DMS114 treated with DMSO at 0.1 percent for 48 hours (cell line): Measurements from ENCODE around the gene PCYT2.

Experiments used
- DNase-seq: peaks from one replicate; lab custom pipeline; 2025; ENCODE audit not compliant: unreplicated experiment; lab: John Stamatoyannopoulos, UW

PCYT2 gene

DNA sequence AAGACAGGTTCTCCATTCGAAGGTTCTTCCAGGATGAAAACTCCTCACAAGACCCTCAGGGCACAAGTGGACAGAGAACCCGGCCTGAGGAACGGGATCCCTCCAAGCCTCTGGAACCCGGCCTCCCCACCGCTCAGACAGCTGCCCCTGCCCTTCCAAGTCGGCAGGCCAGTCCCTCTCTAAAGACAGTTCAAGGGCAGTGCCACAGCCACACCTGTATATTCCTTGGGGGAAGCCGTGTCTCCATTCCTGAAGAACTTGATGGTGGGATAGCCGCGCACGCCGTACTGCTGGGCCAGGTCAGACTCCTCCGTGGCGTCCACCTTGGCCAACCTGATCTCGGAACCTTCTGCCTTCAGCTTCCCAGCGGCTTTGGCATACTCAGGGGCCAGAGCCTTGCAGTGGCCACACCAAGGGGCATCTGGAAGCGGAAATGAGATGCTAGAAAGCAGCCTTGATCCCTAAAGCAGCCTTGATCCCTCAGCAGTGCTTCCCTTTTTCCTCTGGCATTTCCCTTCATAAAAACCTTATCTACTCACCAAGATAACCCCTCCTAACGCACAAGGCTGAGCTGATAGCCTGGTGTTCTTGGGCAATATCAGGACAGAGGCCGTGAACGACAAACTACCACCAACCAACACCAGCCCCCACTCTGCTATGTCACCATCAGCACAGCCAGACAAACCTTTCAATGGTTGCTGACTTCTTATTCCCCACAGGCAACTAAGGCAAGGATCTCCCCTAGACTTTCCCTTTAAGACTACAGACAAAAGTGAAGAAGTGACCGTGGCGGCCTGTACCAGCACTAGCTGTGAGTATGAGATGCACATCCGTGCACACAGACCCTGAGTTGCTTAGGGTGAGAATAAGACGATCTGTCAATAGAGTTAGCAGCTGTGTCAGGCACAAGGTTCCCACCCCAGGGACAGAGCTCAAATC is 52.0 kb downstream of the PCYT2 start:
- DNase-seq = no peak

DNA sequence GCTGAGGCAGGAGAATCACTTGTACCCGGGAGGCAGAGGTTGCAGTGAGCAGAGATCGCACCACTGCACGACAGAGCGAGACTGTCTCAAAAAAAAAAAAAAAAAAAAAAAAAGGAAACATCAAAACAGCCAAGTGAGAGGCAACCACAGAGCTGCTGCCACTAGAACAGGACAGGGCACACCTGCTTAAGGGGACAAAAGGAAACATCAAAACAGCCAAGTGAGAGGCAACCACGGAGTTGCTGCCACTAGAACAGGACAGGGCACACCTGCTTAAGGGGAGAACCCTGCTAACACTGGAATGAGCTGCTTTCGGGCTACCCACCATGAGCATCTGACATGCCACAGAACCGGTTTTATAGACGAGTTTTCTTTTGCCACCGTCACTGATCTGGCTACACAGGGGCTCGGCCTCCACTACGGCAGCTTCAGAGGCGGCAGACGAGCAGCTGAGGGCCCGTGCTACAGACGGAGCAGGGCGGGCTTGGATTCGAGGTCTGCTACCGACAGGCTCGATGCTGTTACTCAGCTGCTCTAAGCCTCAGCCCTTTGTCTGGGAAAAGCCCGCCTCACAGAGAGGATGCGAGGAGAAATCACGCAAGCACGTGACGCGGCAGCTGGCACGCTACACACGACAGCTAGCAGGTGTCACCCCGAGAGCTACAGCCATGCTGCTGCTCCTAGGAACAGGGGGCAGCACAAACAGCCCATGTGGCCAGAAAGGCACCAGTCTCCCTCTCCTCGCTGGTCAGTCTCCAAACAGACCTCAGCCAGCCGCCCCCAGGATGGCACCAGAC is 52.8 kb downstream of the PCYT2 start:
- DNase-seq = no peak

- DNase-seq = no peak
These were observed 56.0 kb downstream of the PCYT2 start for GRCh38 chr17:81854974-81855774.

DNA sequence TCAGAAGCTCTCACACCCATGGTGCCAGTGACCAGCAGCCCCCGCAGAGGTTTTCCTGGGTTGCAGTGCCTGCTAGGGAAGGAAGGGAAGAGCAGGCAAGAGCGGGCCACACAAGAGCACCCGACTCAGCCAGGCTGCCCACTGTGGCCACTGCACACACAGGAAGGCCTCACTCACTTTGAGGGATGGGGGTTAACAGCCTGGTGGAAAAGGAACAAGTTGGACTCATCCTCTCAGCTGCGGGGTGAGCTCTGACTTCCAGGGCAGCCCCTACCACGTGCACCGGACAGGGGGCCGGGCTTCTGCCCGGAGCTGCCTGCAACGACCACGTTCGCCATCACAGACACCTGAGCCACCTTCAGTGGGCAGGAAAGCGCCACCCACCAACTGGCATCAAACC is 59.0 kb downstream of the PCYT2 start:
- no peak for DNase-seq

DNA sequence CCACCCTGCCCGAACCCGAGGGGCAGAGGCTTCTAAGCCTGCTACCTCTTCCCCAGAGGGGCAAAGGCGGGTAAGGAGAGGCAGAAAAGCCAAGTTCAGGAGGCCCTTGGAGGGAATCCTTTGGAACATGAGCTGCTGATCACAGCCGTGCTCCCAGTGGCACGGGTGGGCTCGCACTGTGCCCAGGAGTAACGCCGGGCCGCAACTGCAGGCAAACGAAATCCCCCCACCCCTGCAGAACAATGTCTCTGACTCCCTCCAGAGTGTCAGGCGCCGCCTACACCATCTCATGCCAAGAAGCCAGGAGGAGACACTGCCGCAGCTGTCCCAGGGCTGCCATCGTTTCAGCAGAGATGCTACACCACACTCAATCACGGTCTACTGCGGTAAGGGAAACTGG is 59.8 kb downstream of the PCYT2 start:
- no peak for DNase-seq
